ENCODE results near the gene ITPR1. TPM values are rescaled to one million over a fixed set of nuclear protein-coding genes. Genes with fewer than 3 reads are reported as not detected.

The ITPR1 gene
- polyA plus RNA-seq, 2 of the 4 experiments (the other 2 are of a cell fraction): 2.8 to 9.6 TPM

DNA sequence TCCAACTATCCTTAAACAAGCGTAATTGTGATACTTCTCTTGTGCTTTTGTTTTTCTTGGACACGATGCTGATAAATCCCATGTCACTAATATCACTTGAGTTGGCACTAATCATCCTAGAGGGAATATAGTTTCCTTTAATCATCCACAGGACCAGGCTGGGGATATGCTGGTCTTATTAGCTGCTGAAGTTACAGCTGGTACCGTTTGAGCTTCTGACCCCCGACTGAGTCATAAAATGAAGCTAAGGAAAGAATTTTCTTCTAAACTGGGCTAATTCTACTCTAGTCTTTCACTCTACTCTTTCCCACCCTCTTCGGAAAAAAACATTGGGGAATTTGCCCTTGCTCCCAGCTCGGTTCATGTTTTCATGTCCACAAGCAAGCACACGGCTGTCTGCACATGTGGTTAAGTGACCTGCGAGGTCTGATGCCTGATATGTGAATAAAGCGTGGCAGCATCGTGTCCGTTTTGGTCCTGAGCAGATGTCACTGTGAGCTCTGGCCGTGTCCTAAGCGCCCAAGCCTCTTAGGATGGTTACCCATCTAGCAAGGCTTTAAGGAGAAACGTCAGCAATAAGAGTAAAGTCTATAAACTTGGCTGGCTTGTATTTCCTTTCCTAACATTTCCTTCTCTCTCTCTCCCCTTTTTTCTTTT is 223.7 kb downstream of the ITPR1 start:
- FAIRE-seq: no peak
- POLR2A ChIA-PET: interaction anchor here (1.1 kb wide), 1 partner anchor 262 kb away, joined by 4 read pairs; no protein-coding TSS in a partner anchor

GRCh38 chr3:4717363-4717740 is 224.2 kb downstream of the ITPR1 start:
- Histone ChIP-seq H3K4me2 (no peak overlapping the region), H3K4me1 (peaks cover 36% of the 10 kb centered on the region), H3K9me3 (no peaks in the 10 kb centered on the region), H3K27ac (0 out of 6 replicates have a peak overlapping the region, but pooled peaks of 1 of the 2 experiments have one; percentile 16), H3K4me3 (no peak overlapping the region)
- CTCF ChIA-PET: interaction anchor here (1.0 to 14.9 kb wide), 4 partner anchors 250 to 342 kb away, joined by 3 to 602 read pairs (median 36); partner anchors contain the start of gene BHLHE40
- no peak for ATAC-seq
- POLR2A ChIA-PET: interaction anchor here (1.1 kb wide), 1 partner anchor 262 kb away, joined by 4 read pairs; no protein-coding TSS in a partner anchor
- no peak for DNase-seq (ENCODE audit: low read depth in 1 of 2, low spot score in 1 of 2)
- TF ChIP-seq CHD4 (IDR thresholded peaks at IDR 0.05; ENCODE audit: borderline replicate concordance): no peak
- no peak for TF ChIP-seq GATA3 (IDR thresholded peaks at IDR 0.05; ENCODE audit: borderline replicate concordance)
- no peak for TF ChIP-seq HEYL (CRISPR knock-in tag; IDR thresholded peaks at IDR 0.05)
- TF ChIP-seq HOXB13 (CRISPR knock-in tag; IDR thresholded peaks at IDR 0.05; ENCODE audit: low read depth): no peak
- TF ChIP-seq NPAS2 (CRISPR knock-in tag; IDR thresholded peaks at IDR 0.05; ENCODE audit: borderline replicate concordance): no peak
- TF ChIP-seq, protein P1, sequence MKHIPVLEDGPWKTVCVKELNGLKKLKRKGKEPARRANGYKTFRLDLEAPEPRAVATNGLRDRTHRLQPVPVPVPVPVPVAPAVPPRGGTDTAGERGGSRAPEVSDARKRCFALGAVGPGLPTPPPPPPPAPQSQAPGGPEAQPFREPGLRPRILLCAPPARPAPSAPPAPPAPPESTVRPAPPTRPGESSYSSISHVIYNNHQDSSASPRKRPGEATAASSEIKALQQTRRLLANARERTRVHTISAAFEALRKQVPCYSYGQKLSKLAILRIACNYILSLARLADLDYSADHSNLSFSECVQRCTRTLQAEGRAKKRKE (CRISPR knock-in tag; IDR thresholded peaks at IDR 0.05; ENCODE audit: low read depth): no peak
- 85% methylated on average over 5 of the region's 5 CpGs for WGBS (ENCODE audit: missing lambda C conversion rate)
- no peak for FAIRE-seq

More for the DNA sequence above, 223.7 kb downstream of the ITPR1 start:
- Histone ChIP-seq H3K9me3 (no peaks in the 10 kb centered on the region), H3K4me3 (no peak overlapping the region), H3K4me1 (peaks cover 36% of the 10 kb centered on the region), H3K4me2 (no peak overlapping the region), H3K27ac (peak overlapping the region in 1 of 2 experiments; percentile 30; a peak in 1 of 6 replicates)
- no peak for DNase-seq (ENCODE audit: low read depth in 1 of 2, low spot score in 1 of 2)
- 82% methylated on average over 14 of the region's 14 CpGs for WGBS (ENCODE audit: missing lambda C conversion rate)
- ATAC-seq: no peak
- no peak for TF ChIP-seq HOXB13 (CRISPR knock-in tag; IDR thresholded peaks at IDR 0.05; ENCODE audit: low read depth)
- no peak for TF ChIP-seq POLR2AphosphoS2 (conservative IDR thresholded peaks at IDR 0.05; ENCODE audit: low read length)
- no peak for TF ChIP-seq MYC (IDR thresholded peaks at IDR 0.05; ENCODE audit: borderline replicate concordance, low read length)
- TF ChIP-seq CEBPB (IDR thresholded peaks at IDR 0.05): no peak
- no peak for TF ChIP-seq FOSL2 (IDR thresholded peaks at IDR 0.05)
- no peak for TF ChIP-seq FOSL2 (CRISPR knock-in tag; IDR thresholded peaks at IDR 0.05)
- CTCF ChIA-PET: interaction anchor here (0.8 to 14.9 kb wide), 4 partner anchors 52 to 342 kb away, joined by 4 to 602 read pairs (median 36); partner anchors contain the start of gene BHLHE40

- POLR2A ChIA-PET: interaction anchor here (1.1 kb wide), 1 partner anchor 260 kb away, joined by 3 read pairs; no protein-coding TSS in a partner anchor
- ATAC-seq: no peak
- Histone ChIP-seq H3K4me3 (no peak overlapping the region), H3K9me3 (no peaks in the 10 kb centered on the region), H3K4me1 (peaks cover 44% of the 10 kb centered on the region), H3K4me2 (no peak overlapping the region), H3K27ac (peak overlapping the region in 1 of 2 experiments; percentile 21; a peak in 1 of 6 replicates)
- WGBS (ENCODE audit: missing lambda C conversion rate): 80% methylated on average over 4 of the region's 4 CpGs
- no peak for DNase-seq (ENCODE audit: low read depth in 1 of 2, low spot score in 1 of 2)
- TF ChIP-seq ESRRA (IDR thresholded peaks at IDR 0.05; ENCODE audit: borderline replicate concordance, low read length) (no peak), RARB (CRISPR knock-in tag; IDR thresholded peaks at IDR 0.05) (no peak), RNF2 (IDR thresholded peaks at IDR 0.05; ENCODE audit: borderline replicate concordance, low read depth) (no peak), FOSB (CRISPR knock-in tag; IDR thresholded peaks at IDR 0.05) (no peak), EP300 (IDR thresholded peaks at IDR 0.05) (no peak), TFCP2L1 (CRISPR knock-in tag; IDR thresholded peaks at IDR 0.05) (no peak), NFE2L2 (conservative IDR thresholded peaks at IDR 0.05; ENCODE audit: low read length) (no peak), RAD21 (conservative IDR thresholded peaks at IDR 0.05 in 1 of 2, IDR thresholded peaks at IDR 0.05 in 1 of 2) (no peak)
- FAIRE-seq: no peak
- CTCF ChIA-PET: interaction anchor here (1.0 to 14.9 kb wide), 5 partner anchors 247 to 341 kb away, joined by 3 to 602 read pairs (median 29); partner anchors contain the start of gene BHLHE40
Observed at GRCh38 chr3:4718179-4718736, 225.1 kb downstream of the ITPR1 start.
